ENCODE results near the gene HSD17B2. TPM values are rescaled to one million over a fixed set of nuclear protein-coding genes. Genes with fewer than 3 reads are reported as not detected.
"Not testable (repeated sequence)": the region's sequence is repeated elsewhere in the genome, so short reads cannot be mapped to it uniquely, and the experiment has no call there.

The HSD17B2 gene
- total and polyA plus RNA-seq, 5 donors: not detected

GRCh38 chr16:82135844-82136243 is 100.8 kb downstream of the HSD17B2 start:
- no peak for DNase-seq
- WGBS: 87% methylated on average over 8 of the region's 8 CpGs

GRCh38 chr16:82136956-82137821 is 102.1 kb downstream of the HSD17B2 start:
- H3K27ac ChIP-seq (ENCODE audit: low read length): no peak overlapping the region
- intact Hi-C loops (cut with DNase I): no loop called here
- H3K9me3 ChIP-seq (ENCODE audit: control insufficient read depth, low read length): no peaks in the 10 kb centered on the region
- 67% methylated on average over 9 of the region's 9 CpGs for WGBS
- no peak for ATAC-seq
- H3K27me3 ChIP-seq (ENCODE audit: control insufficient read depth, insufficient read depth): no peaks in the 10 kb centered on the region
- DNase-seq: no peak
- H3K4me3 ChIP-seq (ENCODE audit: low read length): no peak overlapping the region
- no peaks in the 10 kb centered on the region for H3K4me1 ChIP-seq (ENCODE audit: control insufficient read depth, insufficient read depth, low read length)

More at GRCh38 chr16:82135844-82136243, 100.8 kb downstream of the HSD17B2 start:
- Histone ChIP-seq H3K4me3 (ENCODE audit: low read length) (no peak overlapping the region), H3K9me3 (ENCODE audit: control insufficient read depth, low read length) (no peaks in the 10 kb centered on the region), H3K27me3 (ENCODE audit: control insufficient read depth, insufficient read depth) (no peaks in the 10 kb centered on the region), H3K4me1 (ENCODE audit: control insufficient read depth, insufficient read depth, low read length) (no peaks in the 10 kb centered on the region), H3K27ac (ENCODE audit: low read length) (no peak overlapping the region)
- ATAC-seq: no peak
- intact Hi-C loops (cut with DNase I): no loop called here

GRCh38 chr16:82137822-82138167 is 102.7 kb downstream of the HSD17B2 start:
- no peak overlapping the region for H3K27ac ChIP-seq (ENCODE audit: low read length)
- WGBS: 54% methylated on average over 3 of the region's 3 CpGs
- no peak for DNase-seq

GRCh38 chr16:82138478-82139285 is 103.6 kb downstream of the HSD17B2 start:
- intact Hi-C loops (cut with DNase I): no loop called here
- DNase-seq: peak in 1 of 3 donors; percentile 6
- no peak for ATAC-seq
- Histone ChIP-seq H3K4me3 (ENCODE audit: low read length) (no peak overlapping the region), H3K9me3 (ENCODE audit: control insufficient read depth, low read length) (no peaks in the 10 kb centered on the region), H3K4me1 (ENCODE audit: control insufficient read depth, insufficient read depth, low read length) (no peaks in the 10 kb centered on the region), H3K27me3 (ENCODE audit: control insufficient read depth, insufficient read depth) (no peaks in the 10 kb centered on the region), H3K27ac (ENCODE audit: low read length) (no peak overlapping the region)
- WGBS: 95% methylated on average over 15 of the region's 15 CpGs

More at GRCh38 chr16:82137822-82138167, 102.7 kb downstream of the HSD17B2 start:
- intact Hi-C loops (cut with DNase I): no loop called here
- H3K4me3 ChIP-seq (ENCODE audit: low read length): no peak overlapping the region
- no peaks in the 10 kb centered on the region for H3K9me3 ChIP-seq (ENCODE audit: control insufficient read depth, low read length)
- H3K4me1 ChIP-seq (ENCODE audit: control insufficient read depth, insufficient read depth, low read length): no peaks in the 10 kb centered on the region
- no peak for ATAC-seq
- no peaks in the 10 kb centered on the region for H3K27me3 ChIP-seq (ENCODE audit: control insufficient read depth, insufficient read depth)

GRCh38 chr16:82139286-82139571 is 104.2 kb downstream of the HSD17B2 start:
- H3K27ac ChIP-seq (ENCODE audit: low read length); ATAC-seq; intact Hi-C loops (cut with DNase I); H3K27me3 ChIP-seq (ENCODE audit: control insufficient read depth, insufficient read depth); H3K4me1 ChIP-seq (ENCODE audit: control insufficient read depth, insufficient read depth, low read length); H3K9me3 ChIP-seq (ENCODE audit: control insufficient read depth, low read length); H3K4me3 ChIP-seq (ENCODE audit: low read length): not testable (repeated sequence)
- peak in 1 of 3 donors; percentile 18 for DNase-seq
- WGBS: 88% methylated on average over 19 of the region's 19 CpGs

- intact Hi-C loops (cut with DNase I): no loop called here
- DNase-seq: no peak
- no peaks in the 10 kb centered on the region for H3K9me3 ChIP-seq (ENCODE audit: control insufficient read depth, low read length)
- no peak overlapping the region for H3K4me3 ChIP-seq (ENCODE audit: low read length)
- WGBS: 63% methylated on average over 3 of the region's 3 CpGs
- no peak for ATAC-seq
- no peaks in the 10 kb centered on the region for H3K4me1 ChIP-seq (ENCODE audit: control insufficient read depth, insufficient read depth, low read length)
- no peaks in the 10 kb centered on the region for H3K27me3 ChIP-seq (ENCODE audit: control insufficient read depth, insufficient read depth)
- H3K27ac ChIP-seq (ENCODE audit: low read length): no peak overlapping the region
Observed at GRCh38 chr16:82146556-82146955, 111.5 kb downstream of the HSD17B2 start.

- ATAC-seq: no peak
- intact Hi-C loops (cut with DNase I): no loop called here
- 88% methylated on average over 5 of the region's 5 CpGs for WGBS
Observed at GRCh38 chr16:82146957-82147356, 111.9 kb downstream of the HSD17B2 start.

GRCh38 chr16:82147546-82147945 is 112.5 kb downstream of the HSD17B2 start:
- intact Hi-C loops (cut with DNase I): no loop called here
- Histone ChIP-seq H3K27me3 (ENCODE audit: control insufficient read depth, insufficient read depth) (no peaks in the 10 kb centered on the region), H3K4me1 (ENCODE audit: control insufficient read depth, insufficient read depth, low read length) (no peaks in the 10 kb centered on the region), H3K4me3 (ENCODE audit: low read length) (no peak overlapping the region), H3K27ac (ENCODE audit: low read length) (no peak overlapping the region), H3K9me3 (ENCODE audit: control insufficient read depth, low read length) (no peaks in the 10 kb centered on the region)
- ATAC-seq (no peak), DNase-seq (no peak)
- WGBS: 97% methylated on average over 5 of the region's 5 CpGs

More at GRCh38 chr16:82146957-82147356, 111.9 kb downstream of the HSD17B2 start:
- Histone ChIP-seq H3K4me3 (ENCODE audit: low read length) (no peak overlapping the region), H3K27me3 (ENCODE audit: control insufficient read depth, insufficient read depth) (no peaks in the 10 kb centered on the region), H3K27ac (ENCODE audit: low read length) (no peak overlapping the region), H3K9me3 (ENCODE audit: control insufficient read depth, low read length) (no peaks in the 10 kb centered on the region), H3K4me1 (ENCODE audit: control insufficient read depth, insufficient read depth, low read length) (no peaks in the 10 kb centered on the region)
- no peak for DNase-seq

Other genes with a start within 250 kb of the HSD17B2 start
- 1 to 10 TPM; 1.9 to 3.4 (median 2.6) TPM for gene SDR42E1, start 23.8 kb upstream of the HSD17B2 start, total RNA-seq
- gene SDR42E1, start 23.8 kb upstream of the HSD17B2 start, polyA plus RNA-seq: 0.43 TPM
- 10 to 100 TPM in 3 of 4 donors, 1 to 10 TPM in 1; 8.0 to 13.9 (median 10.9) TPM for gene MPHOSPH6, start 135.0 kb downstream of the HSD17B2 start, total RNA-seq
- gene MPHOSPH6, start 135.0 kb downstream of the HSD17B2 start, polyA plus RNA-seq: 17.4 TPM